ENCODE measurements around the gene EFHC2.
"Not testable (repeated sequence)": the region's sequence is repeated elsewhere in the genome, so short reads cannot be mapped to it uniquely, and the experiment has no call there.

EFHC2 gene

GRCh38 chrX:44291468-44292092 is 51.9 kb downstream of the EFHC2 start:
- DNase-seq = no peak

- DNase-seq = no peak
These were observed 52.8 kb downstream of the EFHC2 start for GRCh38 chrX:44290718-44291117.

- no peak for DNase-seq
These were observed 60.7 kb downstream of the EFHC2 start for GRCh38 chrX:44282753-44283152.

GRCh38 chrX:44280116-44280515 is 63.4 kb downstream of the EFHC2 start:
- no peak for DNase-seq

GRCh38 chrX:44274096-44274495 is 69.4 kb downstream of the EFHC2 start:
- no peak for DNase-seq

- no peak for DNase-seq
These were observed 75.6 kb downstream of the EFHC2 start for GRCh38 chrX:44267861-44268260.

GRCh38 chrX:44267116-44267515 is 76.4 kb downstream of the EFHC2 start:
- DNase-seq = no peak

- DNase-seq = no peak
These were observed 77.9 kb downstream of the EFHC2 start for GRCh38 chrX:44265559-44265958.

GRCh38 chrX:44264936-44265335 is 78.5 kb downstream of the EFHC2 start:
- no peak for DNase-seq

GRCh38 chrX:44261286-44261685 is 82.2 kb downstream of the EFHC2 start:
- DNase-seq = no peak

GRCh38 chrX:44260609-44261008 is 82.9 kb downstream of the EFHC2 start:
- DNase-seq = no peak

- not testable (repeated sequence) for DNase-seq
These were observed 87.7 kb downstream of the EFHC2 start for GRCh38 chrX:44255742-44256141.

GRCh38 chrX:44253575-44253942 is 89.9 kb downstream of the EFHC2 start:
- DNase-seq = no peak

- DNase-seq = not testable (repeated sequence)
These were observed 90.5 kb downstream of the EFHC2 start for GRCh38 chrX:44252688-44253574.

- DNase-seq = no peak
These were observed 96.0 kb downstream of the EFHC2 start for GRCh38 chrX:44247468-44247867.

GRCh38 chrX:44246826-44247225 is 96.6 kb downstream of the EFHC2 start:
- no peak for DNase-seq

GRCh38 chrX:44245733-44246132 is 97.7 kb downstream of the EFHC2 start:
- DNase-seq = no peak

GRCh38 chrX:44244008-44244407 is 99.5 kb downstream of the EFHC2 start:
- DNase-seq = no peak

- DNase-seq = no peak
These were observed 101.9 kb downstream of the EFHC2 start for GRCh38 chrX:44241546-44241945.

GRCh38 chrX:44240036-44240435 is 103.4 kb downstream of the EFHC2 start:
- no peak for DNase-seq

- no peak for DNase-seq
These were observed 104.4 kb downstream of the EFHC2 start for GRCh38 chrX:44239036-44239435.

GRCh38 chrX:44235534-44235933 is 107.9 kb downstream of the EFHC2 start:
- no peak for DNase-seq

GRCh38 chrX:44234541-44234940 is 108.9 kb downstream of the EFHC2 start:
- no peak for DNase-seq

- no peak for DNase-seq
These were observed 109.4 kb downstream of the EFHC2 start for GRCh38 chrX:44234116-44234515.

- no peak for DNase-seq
These were observed 111.4 kb downstream of the EFHC2 start for GRCh38 chrX:44232081-44232480.
